OCI-LY3 (cell line): Measurements from ENCODE around the gene RPS19.

Experiments
- H2AFZ ChIP-seq: fragments of 200-600, 300-600 bp; shearing (Covaris generic); 2 replicates; pipeline ENCODE4 v1.6.0; 2014; ENCODE audit warnings: antibody characterized with exemption, low read depth, low read length
- H3K27ac ChIP-seq: fragments of 200-600, 300-600 bp; sonication (generic); 2 replicates; pipeline ENCODE4 v1.5.1; 2014; ENCODE audit warnings: mild to moderate bottlenecking, low read length, moderate library complexity, mixed read lengths
- H3K27me3 ChIP-seq: fragments of 200-600, 300-600 bp; sonication (generic); 2 replicates; pipeline ENCODE4 v1.6.1; 2014; ENCODE audit warnings: low read depth, low read length, mixed read lengths
- H3K36me3 ChIP-seq: fragments of 200-600, 300-600 bp; sonication (generic); replicated peaks from 2 replicates; pipeline ENCODE3; 2014; ENCODE audit warnings: low read depth, low read length, mixed read lengths
- H3K4me1 ChIP-seq: fragments of 300-600, 200-600 bp; sonication (generic); 2 replicates; pipeline ENCODE4 v1.6.1; 2014; ENCODE audit warnings: low read length, mixed read lengths
- H3K4me2 ChIP-seq: fragments of 200-600, 300-600 bp; sonication (generic); 2 replicates; pipeline ENCODE4 v1.6.1; 2014; ENCODE audit warnings: low read length, mixed read lengths
- H3K4me3 ChIP-seq: fragments of 300-600, 200-600 bp; sonication (generic); 2 replicates; pipeline ENCODE4 v1.5.1; 2014; ENCODE audit warnings: antibody characterized with exemption, mild to moderate bottlenecking, low read length, moderate library complexity
- H3K79me2 ChIP-seq: fragments of 300-600, 200-600 bp; shearing (Covaris generic); 2 replicates; pipeline ENCODE4 v1.6.1; 2014; ENCODE audit warnings: mild to moderate bottlenecking, low read length, mixed read lengths
- H3K9ac ChIP-seq: fragments of 300-600, 200-600 bp; shearing (Covaris generic); 2 replicates; pipeline ENCODE4 v1.6.0; 2014; ENCODE audit warnings: mild to moderate bottlenecking, low read length, moderate library complexity
- H3K9me3 ChIP-seq: fragments of 200-600, 300-600 bp; shearing (Covaris generic); 2 replicates; pipeline ENCODE4 v1.6.1; 2014; ENCODE audit warnings: low read length, mixed read lengths; ENCODE audit not compliant: insufficient read depth
- H4K20me1 ChIP-seq: fragments of 200-600, 300-600 bp; sonication (generic); 2 replicates; pipeline ENCODE4 v1.6.1; 2016; ENCODE audit warnings: low read length, mixed read lengths; ENCODE audit not compliant: insufficient read depth
- CTCF ChIP-seq: fragments of 200-600, 300-600 bp; sonication (generic); IDR thresholded peaks from 2 replicates; pipeline ENCODE4 v1.5.1; 2014; ENCODE audit warnings: antibody characterized with exemption, low read length, low read depth
- EZH2phosphoT487 ChIP-seq: fragments of 200-600 bp; shearing (Covaris generic); IDR thresholded peaks from 2 replicates; pipeline ENCODE4 v1.6.1; 2018; ENCODE audit warnings: antibody characterized with exemption, mixed run types, low read depth

Gene RPS19

DNA sequence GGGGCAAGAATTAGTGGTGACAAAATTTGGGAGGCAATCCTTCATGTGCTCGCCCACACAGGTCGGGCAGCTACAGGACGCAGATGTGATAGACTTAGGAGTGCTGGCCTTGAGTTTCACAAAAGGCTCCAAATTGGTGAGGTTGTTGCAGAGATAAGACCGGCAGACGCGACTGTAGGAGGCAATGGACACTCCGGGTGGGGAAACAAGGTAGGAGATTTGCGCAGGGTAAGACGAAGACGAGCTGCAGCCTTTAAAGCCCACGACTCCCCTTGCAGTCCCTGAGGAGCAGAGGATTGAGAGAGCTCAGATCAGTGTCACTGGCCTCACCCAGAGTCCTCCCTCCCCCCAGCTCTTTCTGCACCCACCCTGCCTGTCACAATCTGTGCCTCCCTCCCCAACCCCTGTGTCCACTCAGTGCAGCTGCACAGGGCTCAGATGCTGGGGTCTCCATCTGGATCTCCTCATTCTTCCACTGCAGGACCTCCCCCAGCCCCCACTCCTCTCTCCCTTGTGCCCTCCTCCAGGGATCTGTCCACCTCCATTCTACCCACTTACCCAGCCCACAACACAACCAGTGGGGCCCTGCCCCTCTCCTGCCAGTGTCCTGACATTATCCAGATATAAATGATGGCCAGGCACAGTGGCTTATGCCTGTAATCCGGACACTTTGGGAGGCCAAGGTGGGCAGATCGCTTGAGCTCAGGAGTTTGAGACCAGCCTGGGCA, 21.9 kb upstream of the RPS19 start:
- no peaks in the 10 kb centered on the region for H4K20me1 ChIP-seq
- TF ChIP-seq CTCF (no peak), EZH2phosphoT487 (no peak)
- no peaks in the 10 kb centered on the region for H3K9me3 ChIP-seq
- no peak overlapping the region for H3K4me2 ChIP-seq
- H2AFZ ChIP-seq = no peak overlapping the region
- H3K4me3 ChIP-seq = no peak overlapping the region
- H3K9ac ChIP-seq = no peak overlapping the region
- no peaks in the 10 kb centered on the region for H3K79me2 ChIP-seq
- peaks cover 50% of the 10 kb centered on the region for H3K27me3 ChIP-seq
- no peak overlapping the region for H3K27ac ChIP-seq
- H3K4me1 ChIP-seq = no peaks in the 10 kb centered on the region
- no peaks in the 10 kb centered on the region for H3K36me3 ChIP-seq

- Histone ChIP-seq H3K36me3 (no peaks in the 10 kb centered on the region), H2AFZ (no peak overlapping the region), H3K4me3 (no peak overlapping the region), H3K4me2 (no peak overlapping the region), H3K79me2 (no peaks in the 10 kb centered on the region), H3K27me3 (peaks cover 49% of the 10 kb centered on the region), H3K27ac (no peak overlapping the region), H3K9ac (no peak overlapping the region), H3K9me3 (no peaks in the 10 kb centered on the region), H3K4me1 (no peaks in the 10 kb centered on the region), H4K20me1 (no peaks in the 10 kb centered on the region)
- no peak for TF ChIP-seq EZH2phosphoT487
- no peak for TF ChIP-seq CTCF
Observed at GRCh38 chr19:41839211-41839610, 20.8 kb upstream of the RPS19 start.

GRCh38 chr19:41843371-41843770, 16.7 kb upstream of the RPS19 start:
- Histone ChIP-seq H3K79me2 (no peaks in the 10 kb centered on the region), H4K20me1 (no peaks in the 10 kb centered on the region), H3K4me3 (no peak overlapping the region), H3K9me3 (no peaks in the 10 kb centered on the region), H3K9ac (no peak overlapping the region), H3K4me2 (no peak overlapping the region), H3K27me3 (peaks cover 16% of the 10 kb centered on the region), H3K27ac (no peak overlapping the region), H2AFZ (no peak overlapping the region), H3K4me1 (no peaks in the 10 kb centered on the region), H3K36me3 (no peaks in the 10 kb centered on the region)
- no peak for TF ChIP-seq EZH2phosphoT487
- no peak for TF ChIP-seq CTCF

GRCh38 chr19:41844601-41845000, 15.5 kb upstream of the RPS19 start, which contains the start of gene LYPD4:
Gene LYPD4, minus strand, starts transcription at chr19:41844683. Its CDS starts 5,398 bp downstream, at chr19:41839285.
- TF ChIP-seq EZH2phosphoT487 = no peak
- TF ChIP-seq CTCF = no peak
- H3K4me3 ChIP-seq = no peak within 1 kb of the TSS
- no peaks in the 10 kb centered on the region for H3K79me2 ChIP-seq
- H2AFZ ChIP-seq = no peak within 1 kb of the TSS
- no peak within 1 kb of the TSS for H3K9ac ChIP-seq
- peaks cover 14% of the 10 kb centered on the region; the same call in 1 of the 2 replicates for H3K27me3 ChIP-seq
- no peaks in the 10 kb centered on the region for H4K20me1 ChIP-seq
- no peaks in the 10 kb centered on the region for H3K36me3 ChIP-seq
- no peak within 1 kb of the TSS for H3K4me2 ChIP-seq
- H3K4me1 ChIP-seq = no peaks in the 10 kb centered on the region
- no peak within 1 kb of the TSS for H3K27ac ChIP-seq
- no peaks in the 10 kb centered on the region for H3K9me3 ChIP-seq
